Measurements from ENCODE around the gene WFDC9.

Gene WFDC9

GRCh38 chr20:45630371-45630770, 713 bp downstream of the WFDC9 start:
- no peak for DNase-seq (ENCODE audit: low read depth in 1 of 2, low spot score in 1 of 2)
- Histone ChIP-seq H3K4me3 (replicated peaks; ENCODE audit: insufficient read depth, low read length) (no peak overlapping the region), H3K27ac (replicated peaks) (no peak overlapping the region), H3K27me3 (ENCODE audit: insufficient read depth, poor library complexity, severe bottlenecking) (no peaks in the 10 kb centered on the region)
- no peak for TF ChIP-seq REST (IDR thresholded peaks at IDR 0.05; ENCODE audit: insufficient replicate concordance, low read depth)
- no peak for TF ChIP-seq POLR2AphosphoS5 (IDR thresholded peaks at IDR 0.05; ENCODE audit: low read depth)
- TF ChIP-seq SPI1 (IDR thresholded peaks at IDR 0.05; ENCODE audit: borderline replicate concordance, low read depth), result no peak
- TF ChIP-seq, protein P1, sequence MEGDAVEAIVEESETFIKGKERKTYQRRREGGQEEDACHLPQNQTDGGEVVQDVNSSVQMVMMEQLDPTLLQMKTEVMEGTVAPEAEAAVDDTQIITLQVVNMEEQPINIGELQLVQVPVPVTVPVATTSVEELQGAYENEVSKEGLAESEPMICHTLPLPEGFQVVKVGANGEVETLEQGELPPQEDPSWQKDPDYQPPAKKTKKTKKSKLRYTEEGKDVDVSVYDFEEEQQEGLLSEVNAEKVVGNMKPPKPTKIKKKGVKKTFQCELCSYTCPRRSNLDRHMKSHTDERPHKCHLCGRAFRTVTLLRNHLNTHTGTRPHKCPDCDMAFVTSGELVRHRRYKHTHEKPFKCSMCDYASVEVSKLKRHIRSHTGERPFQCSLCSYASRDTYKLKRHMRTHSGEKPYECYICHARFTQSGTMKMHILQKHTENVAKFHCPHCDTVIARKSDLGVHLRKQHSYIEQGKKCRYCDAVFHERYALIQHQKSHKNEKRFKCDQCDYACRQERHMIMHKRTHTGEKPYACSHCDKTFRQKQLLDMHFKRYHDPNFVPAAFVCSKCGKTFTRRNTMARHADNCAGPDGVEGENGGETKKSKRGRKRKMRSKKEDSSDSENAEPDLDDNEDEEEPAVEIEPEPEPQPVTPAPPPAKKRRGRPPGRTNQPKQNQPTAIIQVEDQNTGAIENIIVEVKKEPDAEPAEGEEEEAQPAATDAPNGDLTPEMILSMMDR (IDR thresholded peaks at IDR 0.05; ENCODE audit: insufficient read depth, low read length), result no peak
- TF ChIP-seq GABPA (IDR thresholded peaks at IDR 0.05; ENCODE audit: low read depth), result no peak

DNA sequence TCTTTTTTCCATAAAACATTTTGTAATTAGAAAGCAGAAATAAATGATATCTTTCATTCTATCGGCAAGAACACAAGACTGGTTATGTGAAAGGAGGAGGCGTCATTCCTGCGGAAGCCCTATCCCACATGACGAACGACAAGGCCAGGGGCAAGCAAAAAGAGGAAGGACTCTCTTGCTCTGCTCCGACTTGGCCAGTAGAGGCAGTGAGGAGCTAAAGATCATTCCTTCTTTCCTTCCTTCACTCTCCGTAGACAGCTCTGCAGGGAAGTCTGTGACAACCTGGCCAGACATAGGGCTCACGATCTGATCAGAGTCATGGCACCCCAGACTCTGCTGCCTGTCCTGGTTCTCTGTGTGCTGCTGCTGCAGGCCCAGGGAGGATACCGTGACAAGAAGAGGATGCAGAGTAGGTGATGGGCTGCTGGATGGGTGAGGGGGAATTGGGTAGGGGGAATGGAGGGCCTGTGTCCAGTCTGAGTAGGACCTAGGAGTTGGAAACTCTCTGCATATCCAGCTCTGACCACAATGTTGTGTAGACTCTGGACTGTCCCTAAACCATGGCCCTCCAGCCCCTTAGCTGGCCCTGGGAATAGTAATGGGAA, 1.5 kb downstream of the WFDC9 start, which contains the start of gene WFDC10A:
TSS of gene WFDC10A (plus strand) at position 244 of the 605 bp plus-strand sequence. CDS start at position 319, 75 bp downstream.
- Histone ChIP-seq H3K4me3 (replicated peaks; ENCODE audit: insufficient read depth, low read length) (no peak within 1 kb of the TSS), H3K27ac (replicated peaks) (no peak within 1 kb of the TSS), H3K27me3 (ENCODE audit: insufficient read depth, poor library complexity, severe bottlenecking) (no peaks in the 10 kb centered on the region)
- TF ChIP-seq POLR2AphosphoS5 (IDR thresholded peaks at IDR 0.05; ENCODE audit: low read depth) (no peak), REST (IDR thresholded peaks at IDR 0.05; ENCODE audit: insufficient replicate concordance, low read depth) (no peak), GABPA (IDR thresholded peaks at IDR 0.05; ENCODE audit: low read depth) (no peak), SPI1 (IDR thresholded peaks at IDR 0.05; ENCODE audit: borderline replicate concordance, low read depth) (peak; percentile 81; the same call in 1 of the 2 replicates)
- TF ChIP-seq, protein P1 (IDR thresholded peaks at IDR 0.05; ENCODE audit: insufficient read depth, low read length), result peak; percentile 79
- peak; percentile 40 to 71 for DNase-seq (ENCODE audit: low read depth in 1 of 2, low spot score in 1 of 2)

DNA sequence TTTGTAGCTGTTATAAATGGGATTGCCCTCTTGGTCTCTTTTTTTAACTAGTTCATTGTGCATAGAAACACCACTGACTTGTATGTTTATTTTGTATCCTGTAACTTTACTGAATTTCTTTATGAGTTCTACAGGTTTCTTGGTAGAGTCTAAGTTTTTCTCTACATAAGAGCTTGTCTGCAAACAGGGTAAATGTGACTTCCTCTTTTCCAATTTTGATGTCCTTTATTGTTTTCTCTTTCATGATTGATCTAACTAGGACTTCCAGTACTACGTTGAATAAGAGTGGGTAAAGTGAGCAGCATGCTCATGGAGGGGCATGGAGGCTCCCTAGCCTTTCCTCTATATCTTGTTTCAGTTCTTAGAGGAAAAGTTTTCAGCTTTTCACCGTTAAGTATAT, 4.5 kb downstream of the WFDC9 start:
- no peak for DNase-seq (ENCODE audit: low read depth in 1 of 2, low spot score in 1 of 2)
- no peak overlapping the region for H3K4me3 ChIP-seq (replicated peaks; ENCODE audit: insufficient read depth, low read length)
- H3K27ac ChIP-seq (replicated peaks), result no peak overlapping the region
- TF ChIP-seq REST (IDR thresholded peaks at IDR 0.05; ENCODE audit: insufficient replicate concordance, low read depth) (no peak), POLR2AphosphoS5 (IDR thresholded peaks at IDR 0.05; ENCODE audit: low read depth) (no peak), SPI1 (IDR thresholded peaks at IDR 0.05; ENCODE audit: borderline replicate concordance, low read depth) (peak; percentile 86), GABPA (IDR thresholded peaks at IDR 0.05; ENCODE audit: low read depth) (no peak)
- no peaks in the 10 kb centered on the region for H3K27me3 ChIP-seq (ENCODE audit: insufficient read depth, poor library complexity, severe bottlenecking)
